Loucy (cell line): Measurements from ENCODE around the gene DNM3.

ENCODE experiments used
- CTCF ChIP-seq: fragments of 200-600 bp; sonication (generic); conservative IDR thresholded peaks from 2 replicates; pipeline ENCODE4 v1.5.1; 2014; ENCODE audit warnings: mild to moderate bottlenecking, antibody characterized with exemption, low read length
- EZH2phosphoT487 ChIP-seq: fragments of 200-600 bp; IDR thresholded peaks from 2 replicates; pipeline ENCODE4 v1.6.1; 2018; ENCODE audit warnings: antibody characterized with exemption, mild to moderate bottlenecking, moderate library complexity, borderline replicate concordance

- TF ChIP-seq CTCF (peak; percentile 89), EZH2phosphoT487 (no peak)
These were observed 161.5 kb downstream of the DNM3 start for GRCh38 chr1:172002725-172003345.
